Measurements from ENCODE around the gene ABTB2.

GRCh38 chr11:34132261-34132965, 225.4 kb downstream of the ABTB2 start:
- TF ChIP-seq CTCF (IDR thresholded peaks at IDR 0.05) (no peak), EP300 (IDR thresholded peaks at IDR 0.05) (no peak)
